Loucy (cell line): ENCODE measurements around the gene PIGW.

Experiments
- CTCF ChIP-seq: fragments of 200-600 bp; sonication (generic); conservative IDR thresholded peaks from 2 replicates; pipeline ENCODE4 v1.5.1; 2014; ENCODE audit warnings: mild to moderate bottlenecking, antibody characterized with exemption, low read length
- EZH2phosphoT487 ChIP-seq: fragments of 200-600 bp; IDR thresholded peaks from 2 replicates; pipeline ENCODE4 v1.6.1; 2018; ENCODE audit warnings: antibody characterized with exemption, mild to moderate bottlenecking, moderate library complexity, borderline replicate concordance

GRCh38 chr17:36533935-36534839, 600 bp upstream of the PIGW start:
- no peak for TF ChIP-seq EZH2phosphoT487
- TF ChIP-seq CTCF = peak; percentile 80
